Measurements from ENCODE around the gene TMEM132E.

The TMEM132E gene

DNA sequence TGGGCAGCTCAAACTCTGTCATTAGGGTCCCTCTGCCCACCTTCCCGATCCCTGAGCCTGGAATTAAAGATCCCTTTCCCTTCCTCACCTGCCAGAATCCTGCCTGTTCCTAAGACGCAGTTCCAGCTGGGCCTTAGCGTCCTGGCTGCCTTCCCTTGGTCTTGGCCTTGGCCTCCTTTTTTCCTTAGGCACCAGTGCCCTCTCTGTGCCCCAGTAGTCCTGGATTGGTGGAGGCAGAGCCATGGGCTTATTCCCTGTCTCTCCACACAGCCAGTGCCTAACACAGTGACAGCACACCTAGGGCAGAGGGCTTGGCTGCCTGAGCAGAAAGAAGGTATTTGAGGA, 3.5 kb downstream of the TMEM132E start:
- H3K4me1 ChIP-seq (ENCODE audit: control insufficient read depth, insufficient read depth, low read length), result peaks cover 17% of the 10 kb centered on the region
- ChIA-PET CTCF (interaction anchor here (1.9 to 3.3 kb wide), 2 partner anchors 23 to 55 kb away, joined by 4 to 19 read pairs; no protein-coding TSS in a partner anchor), POLR2A (interaction anchor here (1.3 kb wide), 1 partner anchor 20 kb away, joined by 5 read pairs; no protein-coding TSS in a partner anchor)
- H3K27ac ChIP-seq (ENCODE audit: extremely low read depth, low read depth, low read length), result no peak overlapping the region
- no peak for TF ChIP-seq ZFP69B (tag by site-specific recombination; IDR thresholded peaks at IDR 0.05)
- TF ChIP-seq ZBTB48 (tag by site-specific recombination; IDR thresholded peaks at IDR 0.05), result peak; percentile 63; the same call in 1 of the 2 replicates
- TF ChIP-seq IKZF3 (tag by site-specific recombination; IDR thresholded peaks at IDR 0.05), result peak; percentile 36; the same call in 1 of the 2 replicates
- TF ChIP-seq, protein P1, sequence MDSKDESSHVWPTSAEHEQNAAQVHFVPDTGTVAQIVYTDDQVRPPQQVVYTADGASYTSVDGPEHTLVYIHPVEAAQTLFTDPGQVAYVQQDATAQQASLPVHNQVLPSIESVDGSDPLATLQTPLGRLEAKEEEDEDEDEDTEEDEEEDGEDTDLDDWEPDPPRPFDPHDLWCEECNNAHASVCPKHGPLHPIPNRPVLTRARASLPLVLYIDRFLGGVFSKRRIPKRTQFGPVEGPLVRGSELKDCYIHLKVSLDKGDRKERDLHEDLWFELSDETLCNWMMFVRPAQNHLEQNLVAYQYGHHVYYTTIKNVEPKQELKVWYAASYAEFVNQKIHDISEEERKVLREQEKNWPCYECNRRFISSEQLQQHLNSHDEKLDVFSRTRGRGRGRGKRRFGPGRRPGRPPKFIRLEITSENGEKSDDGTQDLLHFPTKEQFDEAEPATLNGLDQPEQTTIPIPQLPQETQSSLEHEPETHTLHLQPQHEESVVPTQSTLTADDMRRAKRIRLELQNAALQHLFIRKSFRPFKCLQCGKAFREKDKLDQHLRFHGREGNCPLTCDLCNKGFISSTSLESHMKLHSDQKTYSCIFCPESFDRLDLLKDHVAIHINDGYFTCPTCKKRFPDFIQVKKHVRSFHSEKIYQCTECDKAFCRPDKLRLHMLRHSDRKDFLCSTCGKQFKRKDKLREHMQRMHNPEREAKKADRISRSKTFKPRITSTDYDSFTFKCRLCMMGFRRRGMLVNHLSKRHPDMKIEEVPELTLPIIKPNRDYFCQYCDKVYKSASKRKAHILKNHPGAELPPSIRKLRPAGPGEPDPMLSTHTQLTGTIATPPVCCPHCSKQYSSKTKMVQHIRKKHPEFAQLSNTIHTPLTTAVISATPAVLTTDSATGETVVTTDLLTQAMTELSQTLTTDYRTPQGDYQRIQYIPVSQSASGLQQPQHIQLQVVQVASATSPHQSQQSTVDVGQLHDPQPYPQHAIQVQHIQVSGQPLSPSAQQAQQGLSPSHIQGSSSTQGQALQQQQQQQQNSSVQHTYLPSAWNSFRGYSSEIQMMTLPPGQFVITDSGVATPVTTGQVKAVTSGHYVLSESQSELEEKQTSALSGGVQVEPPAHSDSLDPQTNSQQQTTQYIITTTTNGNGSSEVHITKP (tag by site-specific recombination; IDR thresholded peaks at IDR 0.05), result no peak
- TF ChIP-seq, protein P2, sequence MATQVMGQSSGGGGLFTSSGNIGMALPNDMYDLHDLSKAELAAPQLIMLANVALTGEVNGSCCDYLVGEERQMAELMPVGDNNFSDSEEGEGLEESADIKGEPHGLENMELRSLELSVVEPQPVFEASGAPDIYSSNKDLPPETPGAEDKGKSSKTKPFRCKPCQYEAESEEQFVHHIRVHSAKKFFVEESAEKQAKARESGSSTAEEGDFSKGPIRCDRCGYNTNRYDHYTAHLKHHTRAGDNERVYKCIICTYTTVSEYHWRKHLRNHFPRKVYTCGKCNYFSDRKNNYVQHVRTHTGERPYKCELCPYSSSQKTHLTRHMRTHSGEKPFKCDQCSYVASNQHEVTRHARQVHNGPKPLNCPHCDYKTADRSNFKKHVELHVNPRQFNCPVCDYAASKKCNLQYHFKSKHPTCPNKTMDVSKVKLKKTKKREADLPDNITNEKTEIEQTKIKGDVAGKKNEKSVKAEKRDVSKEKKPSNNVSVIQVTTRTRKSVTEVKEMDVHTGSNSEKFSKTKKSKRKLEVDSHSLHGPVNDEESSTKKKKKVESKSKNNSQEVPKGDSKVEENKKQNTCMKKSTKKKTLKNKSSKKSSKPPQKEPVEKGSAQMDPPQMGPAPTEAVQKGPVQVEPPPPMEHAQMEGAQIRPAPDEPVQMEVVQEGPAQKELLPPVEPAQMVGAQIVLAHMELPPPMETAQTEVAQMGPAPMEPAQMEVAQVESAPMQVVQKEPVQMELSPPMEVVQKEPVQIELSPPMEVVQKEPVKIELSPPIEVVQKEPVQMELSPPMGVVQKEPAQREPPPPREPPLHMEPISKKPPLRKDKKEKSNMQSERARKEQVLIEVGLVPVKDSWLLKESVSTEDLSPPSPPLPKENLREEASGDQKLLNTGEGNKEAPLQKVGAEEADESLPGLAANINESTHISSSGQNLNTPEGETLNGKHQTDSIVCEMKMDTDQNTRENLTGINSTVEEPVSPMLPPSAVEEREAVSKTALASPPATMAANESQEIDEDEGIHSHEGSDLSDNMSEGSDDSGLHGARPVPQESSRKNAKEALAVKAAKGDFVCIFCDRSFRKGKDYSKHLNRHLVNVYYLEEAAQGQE (tag by site-specific recombination; IDR thresholded peaks at IDR 0.05), result no peak
- no peak for TF ChIP-seq ZNF747 (tag by site-specific recombination; IDR thresholded peaks at IDR 0.05)
- TF ChIP-seq, protein P3, sequence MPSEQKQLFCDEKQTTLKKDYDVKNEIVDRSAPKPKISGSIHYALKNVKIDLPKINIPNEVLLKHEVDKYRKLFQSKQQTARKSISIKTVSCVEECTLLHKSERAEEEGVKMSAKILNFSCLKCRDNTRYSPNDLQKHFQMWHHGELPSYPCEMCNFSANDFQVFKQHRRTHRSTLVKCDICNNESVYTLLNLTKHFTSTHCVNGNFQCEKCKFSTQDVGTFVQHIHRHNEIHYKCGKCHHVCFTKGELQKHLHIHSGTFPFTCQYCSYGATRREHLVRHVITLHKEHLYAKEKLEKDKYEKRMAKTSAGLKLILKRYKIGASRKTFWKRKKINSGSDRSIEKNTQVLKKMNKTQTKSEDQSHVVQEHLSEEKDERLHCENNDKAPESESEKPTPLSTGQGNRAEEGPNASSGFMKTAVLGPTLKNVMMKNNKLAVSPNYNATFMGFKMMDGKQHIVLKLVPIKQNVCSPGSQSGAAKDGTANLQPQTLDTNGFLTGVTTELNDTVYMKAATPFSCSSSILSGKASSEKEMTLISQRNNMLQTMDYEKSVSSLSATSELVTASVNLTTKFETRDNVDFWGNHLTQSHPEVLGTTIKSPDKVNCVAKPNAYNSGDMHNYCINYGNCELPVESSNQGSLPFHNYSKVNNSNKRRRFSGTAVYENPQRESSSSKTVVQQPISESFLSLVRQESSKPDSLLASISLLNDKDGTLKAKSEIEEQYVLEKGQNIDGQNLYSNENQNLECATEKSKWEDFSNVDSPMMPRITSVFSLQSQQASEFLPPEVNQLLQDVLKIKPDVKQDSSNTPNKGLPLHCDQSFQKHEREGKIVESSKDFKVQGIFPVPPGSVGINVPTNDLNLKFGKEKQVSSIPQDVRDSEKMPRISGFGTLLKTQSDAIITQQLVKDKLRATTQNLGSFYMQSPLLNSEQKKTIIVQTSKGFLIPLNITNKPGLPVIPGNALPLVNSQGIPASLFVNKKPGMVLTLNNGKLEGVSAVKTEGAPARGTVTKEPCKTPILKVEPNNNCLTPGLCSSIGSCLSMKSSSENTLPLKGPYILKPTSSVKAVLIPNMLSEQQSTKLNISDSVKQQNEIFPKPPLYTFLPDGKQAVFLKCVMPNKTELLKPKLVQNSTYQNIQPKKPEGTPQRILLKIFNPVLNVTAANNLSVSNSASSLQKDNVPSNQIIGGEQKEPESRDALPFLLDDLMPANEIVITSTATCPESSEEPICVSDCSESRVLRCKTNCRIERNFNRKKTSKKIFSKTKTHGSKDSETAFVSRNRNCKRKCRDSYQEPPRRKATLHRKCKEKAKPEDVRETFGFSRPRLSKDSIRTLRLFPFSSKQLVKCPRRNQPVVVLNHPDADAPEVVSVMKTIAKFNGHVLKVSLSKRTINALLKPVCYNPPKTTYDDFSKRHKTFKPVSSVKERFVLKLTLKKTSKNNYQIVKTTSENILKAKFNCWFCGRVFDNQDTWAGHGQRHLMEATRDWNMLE (tag by site-specific recombination; conservative IDR thresholded peaks at IDR 0.05; ENCODE audit: low read depth), result no peak
- TF ChIP-seq ZBTB20 (tag by site-specific recombination; IDR thresholded peaks at IDR 0.05), result no peak
- TF ChIP-seq ZNF146 (tag by site-specific recombination; IDR thresholded peaks at IDR 0.05), result no peak
- no peak for TF ChIP-seq ZBTB21 (tag by site-specific recombination; IDR thresholded peaks at IDR 0.05)
- TF ChIP-seq RBAK (tag by site-specific recombination; IDR thresholded peaks at IDR 0.05), result no peak
- TF ChIP-seq ZNF175 (tag by site-specific recombination; IDR thresholded peaks at IDR 0.05), result no peak
- no peak for TF ChIP-seq ZNF416 (tag by site-specific recombination; IDR thresholded peaks at IDR 0.05)
- no peak for TF ChIP-seq KLF1 (tag by site-specific recombination; IDR thresholded peaks at IDR 0.05)
- TF ChIP-seq, protein P4, sequence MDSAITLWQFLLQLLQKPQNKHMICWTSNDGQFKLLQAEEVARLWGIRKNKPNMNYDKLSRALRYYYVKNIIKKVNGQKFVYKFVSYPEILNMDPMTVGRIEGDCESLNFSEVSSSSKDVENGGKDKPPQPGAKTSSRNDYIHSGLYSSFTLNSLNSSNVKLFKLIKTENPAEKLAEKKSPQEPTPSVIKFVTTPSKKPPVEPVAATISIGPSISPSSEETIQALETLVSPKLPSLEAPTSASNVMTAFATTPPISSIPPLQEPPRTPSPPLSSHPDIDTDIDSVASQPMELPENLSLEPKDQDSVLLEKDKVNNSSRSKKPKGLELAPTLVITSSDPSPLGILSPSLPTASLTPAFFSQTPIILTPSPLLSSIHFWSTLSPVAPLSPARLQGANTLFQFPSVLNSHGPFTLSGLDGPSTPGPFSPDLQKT (IDR thresholded peaks at IDR 0.05; ENCODE audit: borderline replicate concordance, low read depth, low read length), result no peak
- TF ChIP-seq, protein P5, sequence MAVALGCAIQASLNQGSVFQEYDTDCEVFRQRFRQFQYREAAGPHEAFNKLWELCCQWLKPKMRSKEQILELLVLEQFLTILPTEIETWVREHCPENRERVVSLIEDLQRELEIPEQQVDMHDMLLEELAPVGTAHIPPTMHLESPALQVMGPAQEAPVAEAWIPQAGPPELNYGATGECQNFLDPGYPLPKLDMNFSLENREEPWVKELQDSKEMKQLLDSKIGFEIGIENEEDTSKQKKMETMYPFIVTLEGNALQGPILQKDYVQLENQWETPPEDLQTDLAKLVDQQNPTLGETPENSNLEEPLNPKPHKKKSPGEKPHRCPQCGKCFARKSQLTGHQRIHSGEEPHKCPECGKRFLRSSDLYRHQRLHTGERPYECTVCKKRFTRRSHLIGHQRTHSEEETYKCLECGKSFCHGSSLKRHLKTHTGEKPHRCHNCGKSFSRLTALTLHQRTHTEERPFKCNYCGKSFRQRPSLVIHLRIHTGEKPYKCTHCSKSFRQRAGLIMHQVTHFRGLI (tag by site-specific recombination; IDR thresholded peaks at IDR 0.05), result 0 out of 2 replicates have a peak, but pooled peaks have one; percentile 33
- H3K36me3 ChIP-seq (ENCODE audit: control insufficient read depth in 2 of 2, insufficient read depth in 1 of 2, low read length in 2 of 2), result no peaks in the 10 kb centered on the region
- no peak overlapping the region for H3K4me3 ChIP-seq (ENCODE audit: low read depth, low read length)
- no peaks in the 10 kb centered on the region for H3K9me3 ChIP-seq (ENCODE audit: control insufficient read depth, insufficient read depth, low read depth, low read length)

All from HEK293 (cell line).